NCI-H524 treated with DMSO at 0.1 percent for 48 hours (cell line): ENCODE data around the gene PSENEN.
"Not testable (repeated sequence)": the region's sequence is repeated elsewhere in the genome, so short reads cannot be mapped to it uniquely, and the experiment has no call there.

Source experiments
- DNase-seq: peaks from one replicate; lab custom pipeline; 2025; lab: John Stamatoyannopoulos, UW

PSENEN gene

DNA sequence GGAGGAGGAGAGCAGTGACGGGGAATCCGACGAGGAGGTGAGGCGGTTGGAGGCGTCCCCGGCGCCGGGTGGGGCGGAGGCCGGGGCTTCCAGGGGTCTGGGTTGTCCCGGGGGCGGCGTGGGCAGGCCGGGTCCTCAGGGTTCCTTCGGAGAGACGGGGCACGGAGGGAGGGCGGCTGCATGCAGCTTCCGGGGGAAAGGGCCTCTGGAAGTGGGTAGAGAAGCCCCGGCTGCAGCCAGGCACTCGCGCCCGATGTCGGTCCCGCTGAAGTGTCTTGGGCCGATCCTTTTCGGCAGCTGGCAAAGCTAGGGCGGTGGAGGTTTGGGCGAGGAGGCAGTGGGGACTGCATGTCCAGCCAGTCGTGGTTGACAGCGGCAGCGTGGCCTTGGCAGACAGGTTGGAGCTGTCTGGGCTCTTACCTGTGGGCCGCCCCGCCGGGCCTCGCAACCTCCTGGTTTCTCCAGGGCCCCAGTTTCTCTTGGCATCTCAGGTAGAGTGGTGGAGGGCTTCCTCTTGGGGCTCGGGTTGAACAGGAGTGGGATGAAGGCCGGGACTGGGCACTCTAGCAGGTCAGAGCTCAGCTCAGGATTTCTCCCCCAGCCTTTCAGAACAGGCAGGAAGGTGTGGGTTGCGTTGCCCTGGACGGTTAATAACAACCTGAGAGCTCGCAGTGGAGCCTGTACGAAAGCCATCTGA, 27.0 kb upstream of the PSENEN start:
- DNase-seq = no peak

DNA sequence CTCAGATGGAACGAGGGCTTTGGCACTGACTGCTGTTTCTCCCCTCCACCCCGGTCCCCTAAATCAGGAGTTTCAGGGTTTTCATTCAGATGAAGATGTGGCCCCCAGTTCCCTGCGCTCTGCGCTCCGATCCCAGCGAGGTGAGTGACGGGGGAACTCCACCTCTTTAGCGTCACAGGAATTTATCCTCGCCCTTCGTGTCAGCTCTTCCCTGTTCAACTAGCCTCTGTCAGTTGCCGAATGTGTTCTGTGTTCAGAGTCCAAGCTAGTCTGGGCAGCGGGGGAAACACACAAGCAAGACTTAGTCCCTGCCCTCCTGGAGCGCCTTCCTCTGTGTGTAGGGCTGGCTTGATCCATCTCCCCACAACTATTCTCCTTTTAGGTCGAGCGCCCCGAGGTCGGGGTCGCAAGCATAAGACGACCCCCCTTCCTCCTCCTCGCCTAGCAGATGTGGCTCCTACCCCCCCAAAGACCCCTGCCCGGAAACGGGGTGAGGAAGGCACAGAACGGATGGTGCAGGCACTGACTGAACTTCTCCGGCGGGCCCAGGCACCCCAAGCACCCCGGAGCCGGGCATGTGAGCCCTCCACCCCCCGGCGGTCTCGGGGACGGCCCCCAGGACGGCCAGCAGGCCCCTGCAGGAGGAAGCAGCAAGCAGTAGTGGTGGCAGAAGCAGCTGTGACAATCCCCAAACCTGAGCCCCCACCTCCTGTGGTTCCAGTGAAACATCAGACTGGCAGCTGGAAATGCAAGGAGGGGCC, 25.9 kb upstream of the PSENEN start:
- DNase-seq = no peak

- DNase-seq = no peak
Observed at GRCh38 chr19:35720163-35720524, 25.3 kb upstream of the PSENEN start.

- no peak for DNase-seq
Observed at GRCh38 chr19:35720648-35721047, 24.8 kb upstream of the PSENEN start.

- no peak for DNase-seq
Observed at GRCh38 chr19:35721374-35721773, 24.1 kb upstream of the PSENEN start.

DNA sequence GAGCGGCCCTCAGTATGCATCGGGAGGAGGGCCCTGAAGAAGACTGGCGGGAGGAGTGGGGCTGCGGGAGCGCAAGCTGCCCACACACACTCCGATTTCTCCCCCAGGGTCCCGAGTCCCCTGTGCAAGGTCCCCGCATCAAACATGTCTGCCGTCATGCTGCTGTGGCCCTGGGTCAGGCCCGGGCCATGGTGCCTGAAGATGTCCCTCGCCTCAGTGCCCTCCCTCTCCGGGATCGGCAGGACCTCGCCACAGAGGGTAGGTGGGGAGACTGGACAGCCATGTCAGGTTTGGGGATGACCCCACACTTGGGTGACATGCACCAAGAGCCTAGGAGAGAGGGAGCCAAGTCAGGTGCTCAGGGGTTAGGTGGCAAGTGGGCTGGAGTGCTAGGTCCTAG, 23.0 kb upstream of the PSENEN start:
- DNase-seq = no peak

- no peak for DNase-seq
Observed at GRCh38 chr19:35722897-35723296, 22.6 kb upstream of the PSENEN start.

GRCh38 chr19:35723671-35724070, 21.8 kb upstream of the PSENEN start:
- DNase-seq = no peak

- not testable (repeated sequence) for DNase-seq
Observed at GRCh38 chr19:35724132-35724531, 21.3 kb upstream of the PSENEN start.

- DNase-seq = no peak
Observed at GRCh38 chr19:35724560-35724959, 20.9 kb upstream of the PSENEN start.

GRCh38 chr19:35725216-35725861, 20.1 kb upstream of the PSENEN start:
- no peak for DNase-seq

DNA sequence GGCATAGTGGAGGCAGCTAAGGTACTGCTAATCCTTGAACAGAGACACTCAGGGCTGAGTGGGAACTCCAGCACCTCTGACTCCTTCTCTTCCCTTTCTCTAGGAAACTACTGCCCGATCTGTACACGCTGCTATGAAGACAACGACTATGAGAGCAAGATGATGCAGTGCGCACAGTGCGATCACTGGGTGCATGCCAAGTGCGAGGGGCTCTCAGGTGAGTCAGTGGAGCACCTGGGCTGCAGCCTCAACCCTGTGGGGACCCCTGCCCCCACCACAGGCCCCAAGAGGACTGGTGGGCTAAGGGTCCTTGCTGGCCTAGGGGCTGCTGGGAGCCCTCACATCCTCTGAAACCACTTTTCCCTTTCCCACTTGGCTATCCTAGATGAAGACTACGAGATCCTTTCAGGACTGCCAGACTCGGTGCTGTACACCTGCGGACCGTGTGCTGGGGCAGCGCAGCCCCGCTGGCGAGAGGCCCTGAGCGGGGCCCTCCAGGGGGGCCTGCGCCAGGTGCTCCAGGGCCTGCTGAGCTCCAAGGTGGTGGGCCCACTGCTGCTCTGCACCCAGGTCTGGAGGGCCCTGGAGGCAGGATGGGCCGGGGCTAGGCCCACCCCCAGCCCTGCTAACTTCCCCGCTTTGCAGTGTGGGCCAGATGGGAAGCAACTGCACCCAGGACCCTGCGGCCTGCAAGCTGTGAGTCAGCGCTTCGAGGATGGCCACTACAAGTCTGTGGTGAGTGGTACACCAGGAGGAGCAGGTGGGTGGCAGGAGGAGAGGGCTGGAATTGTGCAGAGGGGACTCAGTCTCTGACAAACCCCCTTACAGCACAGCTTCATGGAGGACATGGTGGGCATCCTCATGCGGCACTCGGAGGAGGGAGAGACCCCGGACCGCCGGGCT, 18.1 kb upstream of the PSENEN start:
- no peak for DNase-seq

DNA sequence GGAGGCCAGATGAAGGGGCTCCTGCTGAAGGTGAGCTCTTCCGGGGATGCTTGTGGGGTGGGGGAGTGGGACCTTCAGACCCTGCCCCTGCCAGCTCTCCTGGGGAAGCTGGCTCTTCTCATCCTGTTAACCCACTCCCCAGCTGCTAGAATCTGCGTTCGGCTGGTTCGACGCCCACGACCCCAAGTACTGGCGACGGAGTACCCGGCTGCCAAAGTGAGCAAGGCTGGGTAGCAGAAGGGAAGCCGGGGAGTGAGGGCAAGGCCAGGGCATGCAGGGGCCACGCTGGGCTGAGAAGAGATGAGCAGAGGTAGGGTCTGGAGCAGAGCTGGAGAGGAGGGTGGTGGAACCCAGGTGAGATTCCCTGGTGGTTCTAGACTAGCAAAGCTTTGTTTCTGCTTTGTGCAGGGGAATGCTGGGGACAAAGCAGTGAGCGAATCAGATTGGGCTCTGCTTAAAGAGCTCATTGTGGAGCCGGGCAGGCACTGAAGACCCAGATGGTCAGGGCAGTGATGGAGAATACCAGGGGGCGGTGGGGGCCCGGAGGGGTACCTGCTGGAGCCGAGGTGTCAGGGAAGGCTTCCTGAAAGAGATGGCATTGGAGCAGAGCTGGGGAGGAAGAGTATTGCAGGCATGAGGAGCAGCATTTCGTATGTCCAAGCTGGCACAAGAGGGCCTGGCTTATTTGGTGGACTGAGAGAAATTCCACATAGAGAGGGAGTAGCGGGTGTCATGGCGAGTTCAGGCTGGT, 17.3 kb upstream of the PSENEN start:
- DNase-seq = no peak

- DNase-seq = peak; percentile 24
Observed at GRCh38 chr19:35729021-35729420, 16.4 kb upstream of the PSENEN start.

- no peak for DNase-seq
Observed at GRCh38 chr19:35729763-35730162, 15.7 kb upstream of the PSENEN start.

DNA sequence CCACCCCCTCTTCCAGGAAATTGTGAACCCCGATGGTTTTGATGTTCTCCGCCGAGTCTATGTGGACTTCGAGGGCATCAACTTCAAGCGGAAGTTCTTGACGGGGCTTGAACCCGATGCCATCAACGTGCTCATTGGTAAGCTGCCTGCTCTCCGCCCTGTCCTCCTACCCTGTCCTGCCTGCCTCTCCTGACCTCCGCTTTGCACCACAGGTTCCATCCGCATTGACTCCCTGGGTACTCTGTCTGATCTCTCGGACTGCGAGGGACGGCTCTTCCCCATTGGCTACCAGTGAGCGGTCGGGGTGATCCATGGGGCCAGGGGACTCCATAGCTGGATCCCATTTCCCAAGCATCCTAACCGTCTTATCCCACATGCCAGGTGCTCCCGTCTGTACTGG, 15.1 kb upstream of the PSENEN start:
- DNase-seq = no peak

GRCh38 chr19:35731353-35731752, 14.1 kb upstream of the PSENEN start:
- DNase-seq = no peak

GRCh38 chr19:35731779-35732405, 13.6 kb upstream of the PSENEN start:
- no peak for DNase-seq

DNA sequence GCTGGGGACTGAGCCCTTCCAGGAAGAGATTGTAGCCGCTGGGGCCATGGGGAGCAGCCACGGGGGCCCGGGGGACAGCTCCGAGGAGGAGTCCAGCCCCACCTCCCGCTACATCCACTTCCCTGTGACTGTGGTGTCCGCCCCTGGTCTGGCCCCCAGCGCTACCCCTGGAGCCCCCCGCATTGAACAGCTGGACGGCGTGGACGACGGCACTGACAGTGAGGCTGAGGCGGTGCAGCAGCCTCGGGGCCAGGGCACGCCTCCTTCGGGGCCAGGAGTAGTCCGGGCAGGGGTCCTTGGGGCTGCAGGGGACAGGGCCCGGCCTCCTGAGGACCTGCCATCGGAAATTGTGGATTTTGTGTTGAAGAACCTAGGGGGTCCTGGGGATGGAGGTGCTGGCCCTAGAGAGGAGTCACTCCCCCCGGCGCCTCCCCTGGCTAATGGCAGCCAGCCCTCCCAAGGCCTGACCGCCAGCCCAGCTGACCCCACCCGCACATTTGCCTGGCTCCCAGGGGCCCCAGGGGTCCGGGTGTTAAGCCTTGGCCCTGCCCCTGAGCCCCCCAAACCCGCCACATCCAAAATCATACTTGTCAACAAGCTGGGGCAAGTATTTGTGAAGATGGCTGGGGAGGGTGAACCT, 12.8 kb upstream of the PSENEN start:
- no peak for DNase-seq
